Ammon's horn (tissue), 1 donor: ENCODE results near the gene AR.
A peak's percentile ranks its signal among the peaks of the same experiment; 100 is the strongest.
"Not testable (repeated sequence)": the region's sequence is repeated elsewhere in the genome, so short reads cannot be mapped to it uniquely, and the experiment has no call there.

ENCODE experiments used
- DNase-seq: peaks from one replicate; pipeline ENCODE4 v3.0.0-alpha.2; 2016; ENCODE audit warnings: low spot score

The AR gene

DNA sequence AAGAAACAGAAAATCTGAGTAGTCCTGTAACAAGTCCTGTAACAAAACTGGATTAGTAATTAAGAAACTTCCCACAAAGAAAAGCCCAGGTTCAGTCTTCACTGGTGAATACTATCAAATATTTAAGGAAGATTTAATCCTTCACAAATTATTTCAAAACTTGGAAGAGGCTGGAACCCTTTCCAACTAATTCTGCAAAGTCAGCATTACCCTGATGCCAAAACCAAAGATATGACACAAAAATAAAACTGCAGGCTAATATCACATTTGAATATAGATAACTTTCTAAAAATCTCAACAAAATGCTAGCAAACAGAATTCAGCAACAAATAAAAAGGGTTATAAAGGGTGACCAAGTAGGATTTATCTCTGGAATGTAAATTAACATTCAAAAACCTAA, 80.5 kb downstream of the AR start:
- no peak for DNase-seq

DNA sequence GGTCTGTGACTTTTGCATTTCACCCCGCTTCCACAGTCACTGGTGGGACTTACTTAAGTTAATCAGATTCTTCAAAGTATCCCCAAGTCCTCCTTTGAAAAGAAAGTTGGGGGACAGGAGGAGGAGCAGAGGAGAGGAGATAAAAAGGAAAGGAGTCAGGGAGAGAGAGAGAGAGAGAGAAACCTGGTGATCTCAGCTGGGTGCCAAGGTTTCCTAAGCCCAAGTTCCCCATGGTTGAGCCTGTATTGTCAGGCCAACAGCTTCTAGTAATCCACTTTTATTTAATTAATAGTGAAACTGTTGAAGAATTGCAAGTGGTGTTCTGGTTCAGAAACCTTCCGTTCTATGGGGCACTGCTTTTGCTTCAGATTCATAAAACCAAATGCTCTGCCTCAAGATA, 91.6 kb downstream of the AR start:
- DNase-seq = no peak

DNA sequence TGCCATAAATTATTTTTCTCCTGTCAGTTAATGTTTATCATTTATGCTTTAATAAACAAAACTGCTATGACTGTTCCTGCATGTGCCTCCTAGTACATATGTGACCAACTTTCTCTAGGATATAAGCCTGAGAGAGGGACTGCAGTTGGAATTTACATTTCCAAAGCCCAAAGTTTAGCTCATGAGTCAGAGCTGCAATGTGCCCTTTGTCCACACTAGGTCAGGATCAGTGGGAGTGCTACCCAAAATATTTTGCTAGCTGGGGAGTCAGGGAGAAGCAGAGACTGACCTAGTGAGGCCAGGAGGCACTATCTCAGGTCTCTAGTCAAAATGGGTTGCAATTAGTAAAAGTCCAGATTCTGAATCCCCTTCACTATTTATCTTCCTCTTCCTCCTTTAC, 92.7 kb downstream of the AR start:
- no peak for DNase-seq

DNA sequence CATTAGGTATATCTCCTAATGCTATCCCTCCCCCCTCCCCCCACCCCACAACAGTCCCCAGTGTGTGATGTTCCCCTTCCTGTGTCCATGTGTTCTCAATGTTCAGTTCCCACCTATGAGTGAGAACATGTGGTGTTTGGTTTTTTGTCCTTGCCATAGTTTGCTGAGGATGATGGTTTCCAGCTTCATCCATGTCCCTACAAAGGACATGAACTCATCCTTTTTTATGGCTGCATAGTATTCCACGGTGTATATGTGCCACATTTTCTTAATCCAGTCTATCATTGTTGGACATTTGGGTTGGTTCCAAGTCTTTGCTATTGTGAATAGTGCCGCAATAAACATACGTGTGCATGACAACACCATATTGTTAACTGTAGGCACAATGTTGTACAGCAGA, 93.5 kb downstream of the AR start:
- DNase-seq = not testable (repeated sequence)

DNA sequence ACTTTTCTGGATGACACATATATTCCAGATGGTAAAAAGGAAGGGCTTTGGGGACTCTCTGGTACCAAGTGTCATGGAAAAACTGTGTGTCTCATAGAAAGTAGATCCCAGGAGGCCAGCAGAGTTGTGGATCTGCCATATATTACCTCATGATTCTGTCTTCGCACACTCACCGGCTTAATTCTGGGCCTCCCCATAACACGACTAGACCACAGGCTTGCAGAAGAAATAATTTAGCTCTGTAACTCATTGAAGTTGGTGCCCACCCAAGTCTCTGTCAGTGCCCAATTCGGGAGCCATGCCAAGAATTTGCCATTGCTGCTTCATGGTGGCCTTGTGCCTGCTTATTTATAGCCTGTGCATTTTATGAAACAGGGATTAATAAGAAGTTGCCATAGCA, 104.5 kb downstream of the AR start:
- no peak for DNase-seq

DNA sequence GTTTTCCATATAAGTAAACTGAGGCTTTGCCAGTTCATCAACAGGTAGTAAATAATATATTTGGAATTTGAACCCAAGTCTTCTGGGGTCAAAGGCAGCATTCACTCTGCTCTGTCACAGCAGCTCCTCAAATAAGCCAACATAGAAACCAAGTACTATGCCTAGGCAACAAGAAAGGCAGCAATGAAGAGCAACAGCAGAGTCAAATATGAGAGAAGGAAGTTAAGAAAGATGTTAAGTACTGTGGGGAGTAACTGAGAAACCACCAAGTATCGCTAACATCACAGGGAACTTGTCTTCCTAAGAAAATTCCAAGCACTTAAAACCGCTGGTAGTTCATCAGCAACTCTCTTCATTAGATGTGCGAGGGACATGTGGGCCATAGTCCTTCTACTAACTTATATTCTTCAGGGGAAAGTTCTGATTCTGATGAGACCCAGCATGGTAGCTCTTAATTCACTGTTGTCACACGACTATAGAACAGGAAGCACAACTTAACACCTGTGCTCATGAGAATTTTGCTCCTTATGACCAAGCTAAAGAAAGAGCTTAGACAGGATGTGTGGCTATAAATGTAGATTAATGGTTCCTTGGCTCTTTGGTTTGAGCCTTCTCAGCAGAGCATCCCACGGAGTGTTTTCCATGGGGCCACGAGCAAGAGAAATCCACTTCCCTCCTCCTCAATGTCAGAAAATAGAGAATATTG, 107.8 kb downstream of the AR start:
- no peak for DNase-seq

DNA sequence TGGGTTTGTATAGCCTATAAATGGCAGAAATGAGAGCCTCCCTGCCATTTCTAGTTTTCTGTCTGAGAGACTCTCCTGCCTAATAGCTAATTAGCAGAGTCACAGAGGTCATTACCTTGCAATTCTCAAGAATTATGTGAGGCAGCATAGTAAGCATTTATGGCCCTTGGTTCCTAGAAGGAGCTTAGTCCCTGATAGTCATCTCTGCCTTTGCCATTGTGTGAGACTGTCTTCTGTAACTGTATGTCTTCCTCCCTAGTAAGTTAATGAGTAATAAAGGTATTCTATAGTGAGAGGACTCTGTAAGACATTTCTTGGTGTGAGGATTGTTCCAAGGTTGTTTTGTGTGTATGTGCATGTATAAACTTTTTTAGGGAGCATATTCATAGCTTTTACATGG, 108.7 kb downstream of the AR start:
- DNase-seq = no peak

DNA sequence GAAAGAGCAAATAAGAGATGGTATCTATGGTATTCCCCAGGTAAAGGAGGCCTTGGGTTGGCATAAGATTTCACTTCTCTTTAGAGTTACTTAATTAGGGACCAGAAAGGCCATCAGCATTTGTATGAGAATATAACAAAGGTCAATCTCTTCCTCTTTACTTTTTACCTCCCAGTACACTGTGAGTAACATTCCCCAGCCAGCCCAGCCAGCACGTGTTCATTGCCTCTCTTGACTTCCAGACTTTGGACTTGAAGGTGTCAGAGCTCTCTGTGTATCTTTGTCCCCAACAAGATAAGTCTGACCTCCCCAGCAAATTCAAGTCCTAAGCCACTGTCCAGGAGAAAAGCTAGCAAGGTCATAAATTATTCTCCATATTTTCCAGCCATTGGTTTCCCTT, 110.5 kb downstream of the AR start:
- DNase-seq = no peak

DNA sequence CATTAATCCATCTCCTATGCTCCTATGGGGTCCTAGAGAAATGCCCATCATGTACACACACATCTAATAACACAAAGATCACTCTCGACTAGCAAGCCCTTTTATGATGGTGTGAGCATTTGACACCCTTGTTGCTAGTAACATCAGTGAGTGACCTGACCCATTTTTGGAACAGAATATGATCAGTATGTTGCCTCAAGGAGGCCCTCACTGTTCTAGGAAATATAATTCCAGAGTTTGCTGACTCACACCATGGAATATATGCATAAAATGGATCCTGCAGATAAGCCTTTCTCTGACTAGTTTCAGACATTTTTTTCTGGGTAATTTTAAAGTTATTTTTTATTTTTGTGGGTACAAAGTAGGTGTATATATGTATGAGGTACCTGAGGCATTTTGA, 121.8 kb downstream of the AR start:
- DNase-seq = no peak

DNA sequence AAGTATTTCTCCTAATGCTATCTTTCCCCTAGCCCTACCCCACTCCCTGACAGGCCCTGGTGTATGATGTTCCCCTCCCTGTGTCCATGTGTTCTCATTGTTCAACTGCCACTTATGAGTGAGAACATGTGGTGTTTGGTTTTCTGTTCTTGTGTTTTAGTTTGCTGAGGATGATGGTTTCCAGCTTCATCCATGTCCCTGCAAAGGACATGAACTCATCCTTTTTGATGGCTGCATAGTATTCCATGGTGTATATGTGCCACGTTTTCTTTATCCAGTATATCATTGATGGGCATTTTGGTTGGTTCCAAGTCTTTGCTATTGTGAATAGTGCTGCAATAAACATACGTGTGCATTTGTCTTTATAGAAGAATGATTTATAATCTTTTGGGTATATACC, 126.9 kb downstream of the AR start:
- not testable (repeated sequence) for DNase-seq

DNA sequence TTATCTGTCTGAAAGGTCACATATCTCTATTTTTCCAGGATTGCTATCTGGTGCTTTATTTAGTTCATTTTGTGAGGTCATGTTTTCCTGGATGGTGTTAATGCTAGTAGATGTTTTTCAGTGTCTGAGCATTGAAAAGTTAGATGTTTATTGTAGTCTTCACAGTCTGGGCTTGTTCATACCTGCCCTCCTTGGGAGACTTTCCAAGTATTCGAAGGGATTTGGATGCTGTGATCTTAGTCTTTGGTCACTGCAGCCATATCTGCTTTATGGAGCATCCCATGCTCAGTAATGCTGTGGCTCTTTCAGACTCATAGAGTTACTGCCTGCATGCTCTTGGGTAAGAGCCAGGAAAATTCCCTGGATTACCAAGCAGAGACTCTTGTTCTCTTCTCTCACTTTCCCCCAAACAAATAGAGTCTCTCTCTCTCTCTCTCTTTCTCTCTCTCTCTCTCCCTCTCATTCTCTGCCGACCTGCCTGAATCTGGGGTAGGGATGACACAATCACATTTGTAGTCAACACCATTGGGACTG, 130.0 kb downstream of the AR start:
- DNase-seq = no peak

DNA sequence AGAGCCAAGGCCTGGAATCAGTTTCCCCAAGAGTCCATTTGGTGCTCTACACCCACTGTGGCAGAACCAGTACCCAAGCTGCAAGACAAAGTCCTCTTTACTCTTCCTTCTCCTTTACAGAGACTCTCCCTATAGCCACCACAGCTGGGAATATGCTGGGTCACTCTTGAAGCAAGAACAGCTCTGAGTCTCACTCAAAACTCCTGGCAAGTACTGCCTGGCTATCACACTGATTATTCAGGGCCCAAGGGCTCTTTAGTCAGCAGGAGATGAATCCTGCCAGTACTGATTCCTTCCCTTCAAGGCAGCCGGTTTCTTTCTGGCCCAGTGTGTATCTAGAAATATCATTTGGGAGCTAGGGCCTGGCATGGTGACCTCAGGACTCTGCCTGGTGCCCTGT, 130.9 kb downstream of the AR start:
- DNase-seq = no peak

DNA sequence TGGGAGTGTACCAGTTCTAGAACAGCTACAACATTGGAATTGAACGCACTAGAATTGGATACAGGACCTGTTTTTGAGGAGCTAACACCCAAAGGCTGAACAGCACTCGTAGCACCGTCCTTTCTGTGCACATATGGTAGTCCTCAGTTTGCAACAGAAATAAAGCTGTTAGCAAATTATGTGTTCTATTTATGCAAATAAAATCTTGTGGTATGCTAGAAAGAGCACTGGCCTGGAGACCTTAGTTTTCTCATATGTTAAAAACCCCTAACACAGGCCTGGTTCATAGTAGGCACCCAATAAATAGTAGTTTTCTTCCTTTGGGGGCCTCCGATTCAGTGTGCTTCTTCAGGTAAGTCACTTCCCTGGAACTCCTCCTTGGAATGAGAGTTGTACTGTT, 140.3 kb downstream of the AR start:
- DNase-seq = peak; percentile 8

DNA sequence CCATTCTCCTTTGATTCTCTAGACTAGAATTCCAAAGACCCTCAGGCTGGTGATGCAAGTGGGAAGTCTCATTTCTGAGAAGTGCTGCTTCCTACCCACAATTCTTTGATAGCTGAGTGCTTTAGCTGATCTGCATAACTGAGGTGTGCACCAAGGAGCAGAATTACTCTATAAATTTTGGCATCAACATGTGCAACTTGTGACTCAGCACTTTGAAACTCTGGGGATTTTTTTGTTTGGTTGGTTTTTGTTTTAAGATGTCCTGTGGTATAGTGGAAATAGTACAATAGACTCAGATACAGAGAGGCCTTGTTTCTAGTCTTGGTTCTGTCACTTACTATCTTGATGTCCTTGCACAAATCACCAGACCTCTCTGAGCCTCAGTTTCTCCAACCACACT, 148.4 kb downstream of the AR start:
- DNase-seq = no peak

DNA sequence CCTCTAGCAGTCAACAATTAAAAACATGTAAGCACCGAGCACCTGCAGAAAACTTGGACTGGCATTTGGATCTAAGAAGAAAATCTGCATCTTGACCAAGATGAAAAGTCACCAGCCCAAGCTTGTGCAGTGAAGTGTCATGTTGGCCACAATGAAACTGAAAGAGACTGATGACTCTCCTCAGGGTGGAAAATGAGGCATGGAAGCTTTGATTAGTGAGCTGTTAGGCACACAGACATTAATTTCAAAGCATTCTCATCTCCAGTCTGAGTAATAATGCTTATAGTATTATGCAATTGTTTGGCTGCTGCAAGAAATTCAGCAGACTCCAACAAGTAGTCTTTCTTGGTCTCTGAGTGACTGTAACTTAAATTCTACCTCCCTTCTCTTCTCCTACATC, 150.1 kb downstream of the AR start:
- no peak for DNase-seq

DNA sequence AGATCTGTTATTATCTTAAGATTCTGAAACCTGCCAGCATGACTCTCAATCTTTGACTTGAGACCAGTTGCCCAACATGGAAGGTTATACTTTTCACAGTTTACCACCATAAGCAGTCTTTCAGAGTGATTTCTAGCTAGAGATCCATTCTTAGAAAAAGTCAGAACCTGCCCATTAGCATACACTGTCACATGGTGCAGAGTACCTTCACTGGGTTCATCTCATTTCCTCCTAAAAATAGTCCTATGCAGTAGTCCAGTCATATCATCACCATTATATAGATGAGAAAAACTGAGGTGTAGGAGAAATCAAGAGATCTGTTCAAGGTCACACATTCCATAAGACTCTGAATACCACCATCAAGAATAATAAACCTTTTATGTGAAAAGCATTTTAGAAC, 153.6 kb downstream of the AR start:
- no peak for DNase-seq

DNA sequence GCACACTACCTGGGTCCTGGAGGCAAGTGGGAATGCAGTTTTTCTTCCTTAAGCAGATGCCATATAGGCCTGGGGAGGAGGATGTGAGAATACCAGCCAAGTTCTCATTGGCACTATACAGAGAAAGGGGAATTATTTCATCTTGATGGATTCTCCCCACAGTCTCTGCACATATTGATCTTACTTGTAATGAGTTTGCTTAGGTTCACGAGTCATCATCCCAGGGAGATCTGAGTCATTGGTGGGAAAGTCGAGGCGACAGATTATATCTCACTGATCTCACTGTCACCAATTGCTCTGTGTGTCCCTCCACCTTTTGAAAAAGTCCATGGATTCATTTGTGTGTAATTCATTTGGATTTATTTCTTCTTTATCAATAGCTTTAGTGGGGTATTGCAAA, 156.8 kb downstream of the AR start:
- DNase-seq = no peak

DNA sequence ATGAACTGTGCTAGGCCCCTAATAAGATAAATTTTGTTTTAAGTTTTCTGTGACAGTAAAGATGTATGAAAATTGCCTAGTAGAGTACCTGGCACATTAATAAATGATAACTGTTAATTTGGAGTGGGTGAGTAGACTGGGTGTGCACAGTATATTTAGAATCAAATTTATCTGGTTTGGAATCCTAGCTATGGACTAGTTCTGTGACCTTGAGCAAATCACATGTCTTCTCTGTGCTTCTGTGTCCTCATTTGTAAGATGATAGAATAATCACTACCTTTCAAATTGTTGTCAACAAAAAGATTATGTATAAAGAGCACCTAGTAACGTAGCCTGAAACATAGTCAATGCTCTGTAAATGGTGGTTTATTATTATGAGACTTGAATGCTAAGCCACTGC, 170.2 kb downstream of the AR start:
- DNase-seq = no peak

DNA sequence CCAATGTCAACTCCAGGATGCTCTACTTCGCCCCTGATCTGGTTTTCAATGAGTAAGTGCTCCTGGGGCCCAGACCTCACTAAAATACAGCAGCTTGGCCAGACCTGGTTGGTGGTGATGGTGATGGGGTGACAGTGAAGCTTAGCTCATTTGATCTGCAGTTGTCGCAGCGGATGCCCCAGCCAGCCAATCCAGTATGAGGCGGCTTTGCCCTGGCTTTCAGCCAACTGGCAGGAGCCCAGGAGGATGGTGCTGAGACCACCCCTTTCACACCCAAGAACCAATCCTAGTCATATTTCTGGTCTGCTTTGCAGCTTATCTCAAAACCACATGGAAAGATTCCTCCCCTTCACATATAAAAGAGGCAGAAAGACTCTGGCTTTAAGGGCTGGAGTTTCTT, 173.8 kb downstream of the AR start:
- DNase-seq = no peak

DNA sequence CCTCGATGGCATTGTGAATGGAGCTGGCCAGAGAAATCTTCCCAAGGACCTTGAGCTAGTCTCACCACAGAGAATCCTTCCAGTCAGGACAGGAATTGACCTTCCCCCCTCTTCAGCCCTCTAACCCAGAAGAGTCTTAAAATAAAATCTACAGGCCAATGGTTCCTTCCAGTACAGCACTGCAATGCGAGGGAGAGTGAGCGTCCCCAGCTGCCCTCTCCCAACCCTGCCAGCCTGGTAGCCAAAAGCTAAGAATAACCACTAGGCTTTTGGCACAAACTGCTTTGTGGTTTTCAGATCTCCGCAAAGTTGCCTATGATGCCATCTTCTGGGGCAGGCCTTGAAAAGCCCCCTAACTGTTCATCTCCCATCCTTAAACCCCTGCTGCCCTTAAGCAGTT, 175.1 kb downstream of the AR start:
- no peak for DNase-seq

DNA sequence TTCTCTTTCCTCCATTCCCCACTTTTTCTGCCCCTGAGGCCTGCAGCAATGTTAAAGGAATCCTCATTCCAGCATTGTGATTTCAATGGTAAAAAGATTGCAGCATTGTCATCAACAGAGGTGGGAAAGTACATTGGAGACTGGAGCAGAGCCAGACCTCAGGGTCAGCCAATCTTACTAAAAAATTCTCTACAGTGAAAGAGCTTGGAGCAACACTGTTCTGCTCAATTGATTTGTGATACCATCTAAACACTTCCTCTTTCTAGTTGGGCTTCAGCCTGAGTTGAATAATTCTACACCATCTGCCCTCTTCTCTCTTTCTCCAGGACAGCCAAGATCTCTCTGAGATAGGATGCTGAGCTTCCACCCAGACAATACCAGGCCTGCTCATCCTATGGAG, 176.5 kb downstream of the AR start:
- no peak for DNase-seq

DNA sequence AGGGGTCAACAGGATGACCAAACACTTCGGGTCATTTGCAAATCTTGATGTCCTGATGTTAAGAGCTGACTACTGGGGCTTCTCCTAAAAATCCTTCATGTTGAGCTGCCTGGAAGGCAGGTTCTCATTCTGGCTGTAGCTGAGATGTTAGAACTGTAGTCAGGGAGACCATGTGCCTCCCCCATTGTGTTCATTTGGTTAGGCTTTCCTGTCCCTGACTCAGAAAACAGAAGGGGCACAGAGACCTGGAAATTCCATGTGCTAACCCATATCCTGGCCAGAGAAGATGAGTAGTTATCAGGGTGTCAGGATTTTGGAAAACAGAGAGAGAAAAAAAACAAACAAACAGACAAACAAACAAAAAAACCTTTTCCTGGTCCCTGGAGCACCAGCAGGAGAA, 177.5 kb downstream of the AR start:
- no peak for DNase-seq

DNA sequence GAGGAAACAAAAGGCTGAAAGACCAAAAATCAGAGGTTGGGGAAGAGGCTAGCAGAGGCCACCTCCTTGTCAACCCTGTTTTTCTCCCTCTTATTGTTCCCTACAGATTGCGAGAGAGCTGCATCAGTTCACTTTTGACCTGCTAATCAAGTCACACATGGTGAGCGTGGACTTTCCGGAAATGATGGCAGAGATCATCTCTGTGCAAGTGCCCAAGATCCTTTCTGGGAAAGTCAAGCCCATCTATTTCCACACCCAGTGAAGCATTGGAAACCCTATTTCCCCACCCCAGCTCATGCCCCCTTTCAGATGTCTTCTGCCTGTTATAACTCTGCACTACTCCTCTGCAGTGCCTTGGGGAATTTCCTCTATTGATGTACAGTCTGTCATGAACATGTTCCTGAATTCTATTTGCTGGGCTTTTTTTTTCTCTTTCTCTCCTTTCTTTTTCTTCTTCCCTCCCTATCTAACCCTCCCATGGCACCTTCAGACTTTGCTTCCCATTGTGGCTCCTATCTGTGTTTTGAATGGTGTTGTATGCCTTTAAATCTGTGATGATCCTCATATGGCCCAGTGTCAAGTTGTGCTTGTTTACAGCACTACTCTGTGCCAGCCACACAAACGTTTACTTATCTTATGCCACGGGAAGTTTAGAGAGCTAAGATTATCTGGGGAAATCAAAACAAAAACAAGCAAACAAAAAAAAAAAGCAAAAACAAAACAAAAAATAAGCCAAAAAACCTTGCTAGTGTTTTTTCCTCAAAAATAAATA, 179.9 kb downstream of the AR start:
- no peak for DNase-seq
